Neural progenitor cell (in vitro differentiated cells): ENCODE measurements around the gene ATF3. TPM values are rescaled to one million over a fixed set of nuclear protein-coding genes. Genes with fewer than 3 reads are reported as not detected.
A peak's percentile ranks its signal among the peaks of the same experiment; 100 is the strongest.

Experiments used
- DNase-seq: peaks from one replicate; pipeline ENCODE4 v3.0.0-alpha.2; 2016; ENCODE audit warnings: low spot score
- H2AFZ ChIP-seq: fragments of 200-600 bp; sonication (generic); replicated peaks from 2 replicates; pipeline ENCODE4 v1.6.1; 2016; ENCODE audit warnings: antibody characterized with exemption
- H3F3A ChIP-seq: fragments of 200-600 bp; sonication (generic); 2 replicates; pipeline ENCODE4 v1.6.1; 2016; ENCODE audit warnings: antibody characterized with exemption, low read depth
- H3K27ac ChIP-seq: fragments of 200-600 bp; sonication (generic); 2 replicates; pipeline ENCODE4 v1.5.1; 2016; ENCODE audit warnings: mild to moderate bottlenecking
- H3K27me3 ChIP-seq: fragments of 200-600 bp; sonication (generic); 2 replicates; pipeline ENCODE4 v1.6.1; 2016; ENCODE audit warnings: mild to moderate bottlenecking, moderate library complexity
- H3K36me3 ChIP-seq: fragments of 200-600 bp; sonication (generic); 2 replicates; pipeline ENCODE4 v1.5.1; 2016
- H3K4me1 ChIP-seq: fragments of 200-600 bp; sonication (generic); 2 replicates; pipeline ENCODE4 v1.6.1; 2016; ENCODE audit warnings: mixed run types
- H3K4me2 ChIP-seq: fragments of 200-600 bp; sonication (generic); 2 replicates; pipeline ENCODE4 v1.6.1; 2016
- H3K4me3 ChIP-seq: fragments of 200-600 bp; sonication (generic); 2 replicates; pipeline ENCODE4 v1.5.1; 2016
- H3K79me2 ChIP-seq: fragments of 200-600 bp; sonication (generic); 2 replicates; pipeline ENCODE4 v1.6.1; 2016; ENCODE audit warnings: low read depth
- H3K9ac ChIP-seq: fragments of 200-600 bp; sonication (generic); 2 replicates; pipeline ENCODE4 v1.6.1; 2016
- H3K9me3 ChIP-seq: fragments of 200-600 bp; sonication (generic); 2 replicates; pipeline ENCODE4 v1.5.1; 2016; ENCODE audit warnings: low read depth
- H4K20me1 ChIP-seq: fragments of 200-600 bp; sonication (generic); 2 replicates; pipeline ENCODE4 v1.6.1; 2016; ENCODE audit warnings: low read depth
- H3K27ac Mint-ChIP-seq: 3 replicates; pipeline ENCODE4 v1.8.0; 2021; ENCODE audit warnings: mixed read lengths
- H3K27me3 Mint-ChIP-seq: 2 replicates; pipeline ENCODE4 v1.8.0; 2022; ENCODE audit warnings: low read depth, mild to moderate bottlenecking, inconsistent platforms, moderate library complexity, mixed read lengths; ENCODE audit not compliant: insufficient read depth
- H3K36me3 Mint-ChIP-seq: 3 replicates; pipeline ENCODE4 v1.8.0; 2021; ENCODE audit warnings: mixed read lengths
- H3K4me1 Mint-ChIP-seq: 3 replicates; pipeline ENCODE4 v1.8.0; 2021; ENCODE audit warnings: mixed read lengths
- H3K4me3 Mint-ChIP-seq: 3 replicates; pipeline ENCODE4 v1.8.0; 2021; ENCODE audit warnings: mild to moderate bottlenecking, moderate library complexity, mixed read lengths
- H3K9me3 Mint-ChIP-seq: 3 replicates; pipeline ENCODE4 v1.8.0; 2020; ENCODE audit warnings: mixed read lengths
- EZH2 ChIP-seq: fragments of 200-600 bp; sonication (generic); IDR thresholded peaks from 2 replicates; pipeline ENCODE4 v1.6.1; 2017; ENCODE audit warnings: antibody characterized with exemption, mild to moderate bottlenecking, moderate library complexity
- EZH2phosphoT487 ChIP-seq: fragments of 200-600 bp; sonication (generic); IDR thresholded peaks from 2 replicates; pipeline ENCODE4 v1.6.1; 2017; ENCODE audit warnings: antibody characterized with exemption
- total RNA-seq: library from RNA; depleted of rRNA; stranded (reverse); fragments of >200 nt; gene quantifications from 2 replicates; pipeline ENCODE4 v1.2.3, GENCODE V29; 2015; ENCODE audit warnings: low replicate concordance
- TF ChIP-seq, protein P1 (sequence below): fragments of 200-600 bp; sonication (generic); IDR thresholded peaks from 2 replicates; pipeline ENCODE4 v1.5.1; 2017; ENCODE audit warnings: antibody characterized with exemption, mild to moderate bottlenecking

The ATF3 gene
- total RNA-seq, 1 donor from 2014 or later = 7.8 TPM

DNA sequence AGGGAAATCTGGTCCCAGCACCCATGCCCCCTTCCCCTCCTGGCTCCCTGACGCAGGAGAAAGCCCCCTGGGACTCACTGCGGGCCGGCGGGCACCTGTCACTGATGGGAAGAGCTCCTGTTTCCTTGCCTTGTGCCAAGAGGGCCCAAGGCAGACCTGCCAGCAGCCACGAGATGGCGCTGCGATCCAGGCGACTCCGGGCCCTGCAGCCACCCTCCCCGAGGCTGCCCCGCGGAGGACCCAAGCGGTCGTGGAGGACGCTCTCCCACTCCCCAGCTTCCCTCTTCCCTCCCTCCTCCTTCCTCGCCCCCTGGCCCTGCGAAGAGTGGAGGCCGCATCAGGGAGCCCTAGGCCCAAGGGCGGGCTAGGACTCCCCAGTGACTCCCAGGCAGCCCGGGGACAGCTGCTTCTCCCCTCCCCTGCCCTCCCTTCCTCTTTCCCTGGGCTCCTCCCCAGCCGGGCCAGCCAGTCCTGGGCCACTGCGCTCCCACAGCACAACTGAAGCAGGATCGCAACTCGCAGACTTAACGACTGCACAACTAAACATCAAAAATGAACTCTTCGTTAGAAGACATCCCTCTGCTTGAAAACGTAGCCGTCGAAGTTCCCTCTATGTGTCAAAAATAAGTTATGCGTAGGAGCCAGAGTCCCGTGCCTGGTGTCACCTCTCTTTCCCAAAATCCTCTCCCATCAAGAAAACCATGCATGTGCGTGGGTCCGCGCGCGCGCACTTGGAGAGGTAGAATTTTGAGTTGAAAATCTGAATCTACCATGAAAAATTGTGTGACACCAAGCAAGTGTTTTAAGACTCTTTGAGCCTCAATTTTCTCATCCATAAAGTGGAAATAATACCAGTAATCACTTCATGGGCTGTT lies 56.9 kb downstream of the ATF3 start:
- Histone ChIP-seq H3K36me3 (no peaks in the 10 kb centered on the region), H3K4me2 (peak overlapping the region; percentile 80), H3K9ac (no peak overlapping the region), H3K4me1 (peaks cover 2% of the 10 kb centered on the region), H4K20me1 (no peaks in the 10 kb centered on the region), H3K27ac (no peak overlapping the region), H3K9me3 (no peaks in the 10 kb centered on the region), H3F3A (no peaks in the 10 kb centered on the region), H2AFZ (peak overlapping the region; percentile 99), H3K27me3 (peaks cover 25% of the 10 kb centered on the region), H3K79me2 (no peaks in the 10 kb centered on the region), H3K4me3 (peak overlapping the region; percentile 74)
- TF ChIP-seq, protein P1, sequence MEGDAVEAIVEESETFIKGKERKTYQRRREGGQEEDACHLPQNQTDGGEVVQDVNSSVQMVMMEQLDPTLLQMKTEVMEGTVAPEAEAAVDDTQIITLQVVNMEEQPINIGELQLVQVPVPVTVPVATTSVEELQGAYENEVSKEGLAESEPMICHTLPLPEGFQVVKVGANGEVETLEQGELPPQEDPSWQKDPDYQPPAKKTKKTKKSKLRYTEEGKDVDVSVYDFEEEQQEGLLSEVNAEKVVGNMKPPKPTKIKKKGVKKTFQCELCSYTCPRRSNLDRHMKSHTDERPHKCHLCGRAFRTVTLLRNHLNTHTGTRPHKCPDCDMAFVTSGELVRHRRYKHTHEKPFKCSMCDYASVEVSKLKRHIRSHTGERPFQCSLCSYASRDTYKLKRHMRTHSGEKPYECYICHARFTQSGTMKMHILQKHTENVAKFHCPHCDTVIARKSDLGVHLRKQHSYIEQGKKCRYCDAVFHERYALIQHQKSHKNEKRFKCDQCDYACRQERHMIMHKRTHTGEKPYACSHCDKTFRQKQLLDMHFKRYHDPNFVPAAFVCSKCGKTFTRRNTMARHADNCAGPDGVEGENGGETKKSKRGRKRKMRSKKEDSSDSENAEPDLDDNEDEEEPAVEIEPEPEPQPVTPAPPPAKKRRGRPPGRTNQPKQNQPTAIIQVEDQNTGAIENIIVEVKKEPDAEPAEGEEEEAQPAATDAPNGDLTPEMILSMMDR = peak; percentile 93
- TF ChIP-seq EZH2 (no peak), EZH2phosphoT487 (no peak)
- Mint-ChIP-seq H3K27ac (peak overlapping the region; percentile 90), H3K4me1 (peaks cover 34% of the 10 kb centered on the region), H3K4me3 (peak overlapping the region; percentile 86), H3K36me3 (no peaks in the 10 kb centered on the region), H3K27me3 (peaks cover 9% of the 10 kb centered on the region), H3K9me3 (peaks cover 9% of the 10 kb centered on the region)
- peak; percentile 89 for DNase-seq

DNA sequence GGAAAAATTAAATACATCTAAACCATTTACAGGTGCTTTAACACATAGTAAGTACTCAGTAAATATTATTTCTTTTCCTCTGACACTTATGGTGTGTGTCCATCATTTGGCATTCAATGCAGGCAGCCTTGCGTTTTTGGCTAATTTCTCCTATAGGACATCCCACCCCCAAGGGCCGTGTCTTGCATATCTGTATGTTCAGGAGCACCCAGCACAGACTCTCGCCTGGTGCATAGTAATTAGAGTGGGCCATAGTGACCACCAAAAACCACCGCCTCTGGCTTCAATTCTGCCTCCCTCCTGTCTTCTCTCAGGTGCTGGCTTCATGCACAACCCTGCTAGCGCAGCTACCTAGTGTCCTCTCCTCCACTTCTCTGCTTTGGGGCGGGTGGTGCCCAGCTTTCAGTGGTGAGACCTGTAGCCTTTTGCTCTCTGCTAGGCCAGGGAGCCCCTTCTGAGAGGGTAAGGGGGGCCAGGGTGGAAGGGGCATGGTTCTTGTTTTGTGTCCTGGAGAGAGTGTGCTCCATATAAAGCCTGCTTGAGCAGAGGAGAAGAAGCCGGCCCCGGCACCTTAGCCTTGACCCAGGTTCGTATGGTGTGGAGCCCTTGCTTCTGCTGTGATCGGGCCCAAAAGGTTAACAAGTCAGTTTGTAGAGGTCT lies 57.7 kb downstream of the ATF3 start:
- no peak overlapping the region for H3K27ac ChIP-seq
- peaks cover 2% of the 10 kb centered on the region for H3K4me1 ChIP-seq
- TF ChIP-seq EZH2 (no peak), EZH2phosphoT487 (no peak)
- TF ChIP-seq, protein P1 = no peak
- H3K9ac ChIP-seq = no peak overlapping the region
- peaks cover 9% of the 10 kb centered on the region for H3K27me3 Mint-ChIP-seq
- no peaks in the 10 kb centered on the region for H4K20me1 ChIP-seq
- no peak overlapping the region for H3K4me3 ChIP-seq
- H3K27me3 ChIP-seq = peaks cover 25% of the 10 kb centered on the region
- H2AFZ ChIP-seq = no peak overlapping the region
- no peaks in the 10 kb centered on the region for H3K9me3 ChIP-seq
- H3K27ac Mint-ChIP-seq = peak overlapping the region; percentile 60
- no peaks in the 10 kb centered on the region for H3K36me3 Mint-ChIP-seq
- peak overlapping the region; percentile 86 for H3K4me3 Mint-ChIP-seq
- H3K4me1 Mint-ChIP-seq = peaks cover 37% of the 10 kb centered on the region
- no peaks in the 10 kb centered on the region for H3K36me3 ChIP-seq
- peaks cover 3% of the 10 kb centered on the region for H3K9me3 Mint-ChIP-seq
- no peak overlapping the region for H3K4me2 ChIP-seq
- H3F3A ChIP-seq = no peaks in the 10 kb centered on the region
- DNase-seq = no peak
- no peaks in the 10 kb centered on the region for H3K79me2 ChIP-seq

DNA sequence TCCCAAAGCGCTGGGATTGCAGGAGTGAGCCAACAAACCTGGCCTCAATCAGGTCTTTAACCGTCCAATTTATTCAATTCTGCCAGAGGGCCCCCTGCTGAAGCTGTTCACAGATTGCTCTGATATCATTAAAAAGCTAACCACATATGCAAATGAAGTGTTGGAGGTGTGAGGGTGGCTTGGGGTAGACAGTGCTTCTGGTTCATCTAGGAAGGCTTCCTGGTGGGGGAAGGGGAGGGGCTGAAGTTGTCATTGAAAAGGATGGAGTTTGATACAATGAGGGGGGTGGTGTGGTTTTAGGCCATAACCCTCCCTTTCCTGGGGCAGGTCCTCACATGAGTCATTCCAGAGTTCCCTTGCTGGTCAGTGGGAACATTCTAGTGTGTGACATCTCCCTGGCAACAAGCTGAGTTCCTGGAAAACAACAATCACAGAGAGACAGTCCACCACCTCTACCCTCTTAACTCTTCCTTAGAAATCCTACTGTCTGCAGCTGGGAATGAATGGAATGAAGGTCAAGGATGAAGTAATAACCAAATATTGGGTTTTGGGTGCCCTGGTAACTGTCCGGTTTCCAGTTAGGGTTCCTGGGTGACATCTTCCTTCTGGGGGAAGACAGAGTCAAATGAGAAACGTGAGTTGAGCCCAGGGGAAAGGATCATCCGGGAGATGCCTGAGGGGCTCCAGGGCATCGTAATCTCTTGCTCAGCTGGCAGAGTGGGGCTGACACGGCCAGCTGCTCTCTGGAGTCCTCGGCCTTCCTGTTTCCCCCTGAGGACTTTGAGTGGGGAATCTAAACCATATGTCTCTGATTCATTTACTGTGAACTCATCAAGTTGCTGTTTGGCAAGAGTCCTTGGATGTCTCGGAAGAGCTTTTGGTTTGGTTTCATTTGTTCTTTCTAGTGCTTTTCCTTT lies 58.9 kb downstream of the ATF3 start:
- Mint-ChIP-seq H3K4me3 (peak overlapping the region; percentile 6), H3K27me3 (peaks cover 6% of the 10 kb centered on the region), H3K27ac (peak overlapping the region; percentile 89), H3K4me1 (peaks cover 44% of the 10 kb centered on the region), H3K9me3 (no peaks in the 10 kb centered on the region), H3K36me3 (no peaks in the 10 kb centered on the region)
- H3K27ac ChIP-seq = no peak overlapping the region
- TF ChIP-seq EZH2phosphoT487 = no peak
- H3K36me3 ChIP-seq = no peaks in the 10 kb centered on the region
- no peaks in the 10 kb centered on the region for H3K9me3 ChIP-seq
- peaks cover 2% of the 10 kb centered on the region for H3K4me1 ChIP-seq
- no peaks in the 10 kb centered on the region for H3F3A ChIP-seq
- no peak overlapping the region for H3K9ac ChIP-seq
- H4K20me1 ChIP-seq = no peaks in the 10 kb centered on the region
- DNase-seq = no peak
- H3K79me2 ChIP-seq = no peaks in the 10 kb centered on the region
- no peak overlapping the region for H3K4me3 ChIP-seq
- H3K27me3 ChIP-seq = peaks cover 25% of the 10 kb centered on the region
- H3K4me2 ChIP-seq = no peak overlapping the region
- H2AFZ ChIP-seq = no peak overlapping the region
